ENCODE measurements around the gene TJAP1.

Gene TJAP1

DNA sequence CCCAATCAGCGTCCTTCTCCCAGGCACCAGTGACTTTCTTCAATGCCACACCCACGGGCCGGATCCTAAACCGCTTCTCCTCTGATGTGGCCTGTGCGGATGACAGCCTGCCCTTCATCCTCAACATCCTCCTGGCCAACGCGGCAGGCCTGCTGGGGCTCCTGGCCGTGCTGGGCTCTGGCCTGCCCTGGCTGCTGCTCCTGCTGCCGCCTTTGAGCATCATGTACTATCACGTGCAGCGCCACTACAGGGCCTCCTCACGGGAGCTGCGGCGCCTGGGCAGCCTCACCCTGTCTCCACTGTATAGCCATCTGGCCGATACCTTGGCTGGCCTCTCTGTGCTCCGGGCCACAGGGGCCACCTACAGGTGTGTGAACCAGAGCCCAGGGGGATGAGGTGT lies 31.8 kb upstream of the TJAP1 start:
- TF ChIP-seq, protein P1, sequence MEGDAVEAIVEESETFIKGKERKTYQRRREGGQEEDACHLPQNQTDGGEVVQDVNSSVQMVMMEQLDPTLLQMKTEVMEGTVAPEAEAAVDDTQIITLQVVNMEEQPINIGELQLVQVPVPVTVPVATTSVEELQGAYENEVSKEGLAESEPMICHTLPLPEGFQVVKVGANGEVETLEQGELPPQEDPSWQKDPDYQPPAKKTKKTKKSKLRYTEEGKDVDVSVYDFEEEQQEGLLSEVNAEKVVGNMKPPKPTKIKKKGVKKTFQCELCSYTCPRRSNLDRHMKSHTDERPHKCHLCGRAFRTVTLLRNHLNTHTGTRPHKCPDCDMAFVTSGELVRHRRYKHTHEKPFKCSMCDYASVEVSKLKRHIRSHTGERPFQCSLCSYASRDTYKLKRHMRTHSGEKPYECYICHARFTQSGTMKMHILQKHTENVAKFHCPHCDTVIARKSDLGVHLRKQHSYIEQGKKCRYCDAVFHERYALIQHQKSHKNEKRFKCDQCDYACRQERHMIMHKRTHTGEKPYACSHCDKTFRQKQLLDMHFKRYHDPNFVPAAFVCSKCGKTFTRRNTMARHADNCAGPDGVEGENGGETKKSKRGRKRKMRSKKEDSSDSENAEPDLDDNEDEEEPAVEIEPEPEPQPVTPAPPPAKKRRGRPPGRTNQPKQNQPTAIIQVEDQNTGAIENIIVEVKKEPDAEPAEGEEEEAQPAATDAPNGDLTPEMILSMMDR (IDR thresholded peaks at IDR 0.05): no peak
- no peak for DNase-seq (ENCODE audit: low spot score)
- Histone ChIP-seq H3K27ac (no peak overlapping the region), H3K4me3 (no peak overlapping the region)

DNA sequence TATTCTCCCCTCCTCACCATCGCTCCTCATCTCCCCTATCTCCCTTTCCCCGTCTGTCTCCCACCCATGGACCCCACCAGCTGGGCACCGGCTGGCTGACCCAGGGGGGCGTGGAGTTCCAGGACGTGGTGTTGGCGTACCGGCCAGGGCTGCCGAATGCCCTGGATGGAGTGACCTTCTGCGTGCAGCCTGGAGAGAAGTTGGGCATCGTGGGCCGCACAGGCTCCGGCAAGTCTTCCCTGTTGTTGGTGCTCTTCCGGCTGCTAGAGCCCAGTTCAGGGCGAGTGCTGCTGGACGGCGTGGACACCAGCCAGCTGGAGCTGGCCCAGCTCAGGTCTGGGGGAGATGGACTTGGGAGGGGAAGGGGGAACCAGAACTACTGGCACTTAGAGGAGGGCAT lies 29.8 kb upstream of the TJAP1 start:
- no peak overlapping the region for H3K4me3 ChIP-seq
- DNase-seq (ENCODE audit: low spot score): no peak
- TF ChIP-seq, protein P1 (IDR thresholded peaks at IDR 0.05): no peak

DNA sequence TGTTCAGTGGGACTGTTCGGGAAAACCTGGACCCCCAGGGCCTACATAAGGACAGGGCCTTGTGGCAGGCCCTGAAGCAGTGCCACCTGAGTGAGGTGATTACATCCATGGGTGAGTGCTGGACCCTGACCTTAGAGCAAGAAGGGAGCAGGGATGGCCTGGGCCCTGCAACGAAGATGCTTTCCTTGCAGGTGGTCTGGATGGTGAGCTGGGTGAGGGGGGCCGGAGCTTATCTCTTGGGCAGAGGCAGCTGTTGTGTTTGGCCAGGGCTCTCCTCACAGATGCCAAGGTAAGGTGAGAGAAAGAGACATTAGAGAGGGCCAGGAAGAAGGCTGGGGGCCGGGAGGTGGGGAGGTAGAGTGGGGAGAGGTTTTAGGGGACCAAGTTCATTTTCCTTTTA lies 28.5 kb upstream of the TJAP1 start:
- H3K4me3 ChIP-seq: no peak overlapping the region
- TF ChIP-seq, protein P1 (IDR thresholded peaks at IDR 0.05): no peak
- no peak for DNase-seq (ENCODE audit: low spot score)
- H3K27ac ChIP-seq: no peak overlapping the region

More for the DNA sequence above, 29.8 kb upstream of the TJAP1 start:
- no peak overlapping the region for H3K27ac ChIP-seq

DNA sequence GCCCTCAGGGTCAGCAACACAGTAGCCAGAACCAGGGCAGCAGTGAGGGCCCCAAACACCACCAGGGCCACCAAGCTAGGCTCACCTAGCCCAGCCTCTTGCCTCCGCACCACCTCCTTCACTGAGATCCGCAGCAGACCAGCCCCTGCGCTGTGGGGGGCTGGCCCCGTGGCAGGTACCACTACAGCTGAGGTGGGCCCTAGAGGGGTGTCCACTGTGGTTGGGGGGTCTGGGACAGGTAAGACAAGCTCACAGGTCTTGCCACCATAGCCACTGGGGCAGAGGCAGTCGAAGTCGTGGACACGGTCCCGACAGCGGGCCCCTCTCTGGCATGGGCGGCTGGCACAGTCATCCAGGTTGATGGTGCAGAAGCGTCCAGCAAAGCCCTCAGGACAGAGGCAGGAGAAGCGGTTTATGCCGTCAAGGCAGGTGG lies 26.7 kb upstream of the TJAP1 start:
- H3K27ac ChIP-seq: no peak overlapping the region
- DNase-seq (ENCODE audit: low spot score): no peak

DNA sequence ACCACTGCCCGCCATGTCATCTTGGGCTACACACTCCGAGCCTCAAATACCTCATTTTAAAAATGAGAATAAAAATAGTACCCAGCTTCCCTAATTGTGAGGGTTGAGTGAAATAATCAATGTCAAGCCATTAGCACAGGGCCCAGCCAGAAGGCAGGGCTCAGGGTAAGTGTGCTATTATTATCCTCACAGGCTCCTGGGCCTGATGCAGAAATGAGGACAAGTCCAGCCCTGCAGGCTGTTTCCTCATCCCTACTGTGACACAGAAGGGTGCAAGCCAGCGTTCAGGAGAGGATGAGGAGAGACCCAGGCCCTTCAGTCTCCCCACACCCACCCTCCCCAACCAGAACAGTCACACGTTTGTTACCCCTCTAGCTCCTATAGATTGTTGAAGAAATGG lies 26.0 kb upstream of the TJAP1 start:
- DNase-seq (ENCODE audit: low spot score): no peak
- H3K27ac ChIP-seq: no peak overlapping the region
- no peak overlapping the region for H3K4me3 ChIP-seq
- TF ChIP-seq, protein P1 (IDR thresholded peaks at IDR 0.05): no peak

More for the DNA sequence above, 26.7 kb upstream of the TJAP1 start:
- no peak overlapping the region for H3K4me3 ChIP-seq
- TF ChIP-seq, protein P1 (IDR thresholded peaks at IDR 0.05): no peak

DNA sequence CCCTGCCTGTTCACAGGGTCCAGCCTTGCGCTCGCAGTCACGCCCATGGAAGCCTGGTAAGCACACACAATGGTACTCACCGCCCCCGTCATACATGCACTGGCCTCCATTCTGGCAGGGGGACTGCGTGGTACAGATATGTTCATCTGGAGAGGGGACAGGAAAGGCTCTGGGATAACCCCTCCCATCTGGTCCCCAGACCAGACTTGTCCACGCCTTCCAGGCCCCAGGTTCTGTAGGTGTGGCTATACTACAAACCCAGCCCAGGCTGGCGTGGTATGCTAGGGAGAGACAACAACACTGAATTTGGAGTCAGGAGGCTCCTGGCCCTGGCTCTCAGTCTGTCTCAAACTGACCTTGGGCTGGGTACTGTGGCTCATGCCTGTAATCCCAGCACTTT lies 25.4 kb upstream of the TJAP1 start:
- H3K4me3 ChIP-seq: no peak overlapping the region
- TF ChIP-seq, protein P1 (IDR thresholded peaks at IDR 0.05): no peak
- no peak for DNase-seq (ENCODE audit: low spot score)
- H3K27ac ChIP-seq: no peak overlapping the region

DNA sequence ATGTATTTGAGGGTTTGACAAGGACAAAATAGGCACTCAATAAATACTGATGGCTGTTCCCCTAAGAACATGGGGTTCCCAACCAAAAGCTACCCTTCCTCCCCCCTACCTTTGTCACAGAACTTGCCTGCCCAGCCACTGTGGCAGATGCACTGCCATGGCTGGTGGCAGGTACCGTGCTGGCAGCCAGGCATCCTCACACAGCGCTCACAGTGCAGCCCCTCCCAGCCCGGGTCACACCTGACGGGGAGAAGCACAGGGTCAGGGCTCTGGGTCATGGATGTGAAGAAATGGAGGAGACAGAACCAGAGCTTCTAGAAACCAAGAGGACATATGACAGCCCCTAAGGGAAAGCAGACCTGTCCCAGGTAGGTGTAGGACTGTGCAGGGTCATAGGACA lies 24.5 kb upstream of the TJAP1 start:
- no peak overlapping the region for H3K4me3 ChIP-seq
- TF ChIP-seq, protein P1 (IDR thresholded peaks at IDR 0.05): no peak
- H3K27ac ChIP-seq: no peak overlapping the region
- no peak for DNase-seq (ENCODE audit: low spot score)

All from coronary artery (tissue), 2 donors.